GM12891 (cell line): ENCODE measurements around the gene MAGEA1.

ENCODE experiments used
- DNase-seq: peaks from one replicate; pipeline ENCODE4 v3.0.0; 2011; ENCODE audit warnings: low spot score; ENCODE audit not compliant: insufficient read length
- FAIRE-seq: peaks from 2 replicates; lab custom pipeline; 2011; peaks lifted over from hg19 to GRCh38; lab: Jason Lieb, UNC
- PAX5 ChIP-seq: IDR thresholded peaks from 2 replicates; pipeline ENCODE4 v1.6.1; 2011; ENCODE audit warnings: low read length, moderate library complexity, mild to moderate bottlenecking; ENCODE audit not compliant: insufficient read depth, severe bottlenecking
- POLR2A ChIP-seq: IDR thresholded peaks from 2 replicates; pipeline ENCODE4 v1.6.1; 2011; ENCODE audit warnings: low read depth, low read length, control low read depth
- POLR2AphosphoS5 ChIP-seq: IDR thresholded peaks from 2 replicates; pipeline ENCODE4 v1.6.1; 2011; ENCODE audit warnings: low read depth, low read length, control low read depth
- POU2F2 ChIP-seq: IDR thresholded peaks from 2 replicates; pipeline ENCODE4 v1.6.1; 2011; ENCODE audit warnings: low read depth, mild to moderate bottlenecking, control low read depth, low read length, moderate library complexity
- SPI1 ChIP-seq: IDR thresholded peaks from 2 replicates; pipeline ENCODE4 v1.6.1; 2011; ENCODE audit warnings: low read depth, low read length, control low read depth
- TAF1 ChIP-seq: IDR thresholded peaks from 2 replicates; pipeline ENCODE4 v1.6.1; 2011; ENCODE audit warnings: low read depth, low read length, control low read depth

MAGEA1 gene

GRCh38 chrX:153190381-153190780, 11.3 kb downstream of the MAGEA1 start:
- FAIRE-seq (no peak), DNase-seq (no peak)

GRCh38 chrX:153200462-153200861, 21.4 kb downstream of the MAGEA1 start:
- no peak for FAIRE-seq
- DNase-seq: no peak
- no peak for TF ChIP-seq TAF1
- TF ChIP-seq SPI1: no peak
- no peak for TF ChIP-seq PAX5
- no peak for TF ChIP-seq POU2F2
- no peak for TF ChIP-seq POLR2A
- TF ChIP-seq POLR2AphosphoS5: no peak

More at GRCh38 chrX:153190381-153190780, 11.3 kb downstream of the MAGEA1 start:
- TF ChIP-seq POLR2AphosphoS5 (no peak), PAX5 (no peak), SPI1 (no peak), TAF1 (no peak), POU2F2 (no peak), POLR2A (no peak)

GRCh38 chrX:153206425-153207046, 27.5 kb downstream of the MAGEA1 start:
- no peak for DNase-seq
- no peak for FAIRE-seq
- TF ChIP-seq POLR2A (no peak), SPI1 (no peak), TAF1 (no peak), POU2F2 (no peak), POLR2AphosphoS5 (no peak), PAX5 (no peak)

- no peak for TF ChIP-seq POLR2A
- no peak for TF ChIP-seq SPI1
- TF ChIP-seq POU2F2: no peak
- TF ChIP-seq PAX5: no peak
- DNase-seq: no peak
- FAIRE-seq: no peak
Observed at GRCh38 chrX:153209347-153209746, 30.3 kb downstream of the MAGEA1 start.

GRCh38 chrX:153214934-153215333, 35.9 kb downstream of the MAGEA1 start:
- no peak for DNase-seq
- peak; percentile 9 for FAIRE-seq
- TF ChIP-seq SPI1 (peak; percentile 95), POU2F2 (no peak)

GRCh38 chrX:153216926-153217325, 37.8 kb downstream of the MAGEA1 start:
- FAIRE-seq: no peak
- TF ChIP-seq TAF1 (no peak), POU2F2 (no peak), POLR2AphosphoS5 (no peak)
- DNase-seq: no peak

- DNase-seq (no peak), FAIRE-seq (no peak)
- TF ChIP-seq POU2F2 (no peak), POLR2A (no peak), PAX5 (no peak), POLR2AphosphoS5 (no peak), SPI1 (no peak), TAF1 (no peak)
Observed at GRCh38 chrX:153225438-153226098, 46.5 kb downstream of the MAGEA1 start.

GRCh38 chrX:153226344-153227185, 47.5 kb downstream of the MAGEA1 start:
- FAIRE-seq (no peak), DNase-seq (no peak)
- TF ChIP-seq TAF1 (no peak), PAX5 (no peak), POLR2A (no peak), POLR2AphosphoS5 (no peak), SPI1 (no peak), POU2F2 (no peak)
